HFF-Myc (cell line): Measurements from ENCODE around the gene SSPN.

Experiments used
- DNase-seq: peaks from one replicate; pipeline ENCODE4 v3.0.0-alpha.2; 2011; ENCODE audit warnings: low read depth; ENCODE audit errors: extremely low read depth
- H3K4me3 ChIP-seq: replicated peaks from 2 replicates; pipeline ENCODE4 v1.5.1; 2011; ENCODE audit warnings: low read depth, mild to moderate bottlenecking, control low read depth, low read length
- CTCF ChIP-seq: IDR thresholded peaks from 2 replicates; pipeline ENCODE4 v1.5.1; 2012; ENCODE audit warnings: mild to moderate bottlenecking, low read depth, low read length, control low read depth; ENCODE audit errors: missing control alignments

SSPN gene

GRCh38 chr12:26185532-26186320, 9.6 kb upstream of the SSPN start:
- no peak for TF ChIP-seq CTCF
- no peak overlapping the region for H3K4me3 ChIP-seq
- DNase-seq: no peak

- no peak for TF ChIP-seq CTCF
- DNase-seq: no peak
- no peak overlapping the region for H3K4me3 ChIP-seq
These were observed 8.2 kb upstream of the SSPN start for GRCh38 chr12:26187014-26187798.

DNA sequence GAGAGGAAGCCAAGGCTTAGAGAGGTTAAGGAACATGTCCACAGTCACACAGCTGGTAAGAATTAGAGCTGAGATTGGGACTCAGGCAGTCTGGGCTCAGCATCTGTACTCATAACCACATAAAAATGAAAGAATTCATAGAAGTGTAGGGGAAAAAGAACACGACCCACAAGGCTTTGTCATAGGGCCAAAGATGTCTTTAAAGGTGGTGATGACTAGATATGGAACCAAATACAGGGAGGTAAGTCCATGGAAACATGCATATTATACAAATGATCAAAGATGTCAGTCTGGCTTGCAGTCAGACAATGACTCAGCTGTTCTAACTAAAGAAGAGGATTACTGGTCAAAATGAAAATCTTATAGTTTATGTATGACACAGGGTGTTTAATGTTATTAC, 7.2 kb upstream of the SSPN start:
- DNase-seq: peak; percentile 40
- H3K4me3 ChIP-seq: no peak overlapping the region
- no peak for TF ChIP-seq CTCF

GRCh38 chr12:26188641-26189040, 6.7 kb upstream of the SSPN start:
- no peak overlapping the region for H3K4me3 ChIP-seq
- TF ChIP-seq CTCF: no peak
- DNase-seq: no peak

GRCh38 chr12:26192142-26192541, 3.2 kb upstream of the SSPN start:
- TF ChIP-seq CTCF: no peak
- no peak for DNase-seq
- no peak overlapping the region for H3K4me3 ChIP-seq

GRCh38 chr12:26193539-26193938, 1.8 kb upstream of the SSPN start:
- TF ChIP-seq CTCF: no peak
- H3K4me3 ChIP-seq: no peak overlapping the region
- no peak for DNase-seq
